ENCODE results near the gene NTSR2.

NTSR2 gene

GRCh38 chr2:11676640-11677039, 6.6 kb upstream of the NTSR2 start:
- Histone ChIP-seq H3K36me3 (ENCODE audit: control insufficient read depth, low read depth, low read length) (no peaks in the 10 kb centered on the region), H3K9ac (ENCODE audit: low read length) (no peak overlapping the region), H3K27me3 (ENCODE audit: control insufficient read depth, insufficient read depth, low read length) (peaks cover 17% of the 10 kb centered on the region), H3K4me3 (ENCODE audit: low read length) (no peak overlapping the region), H3K9me3 (ENCODE audit: control insufficient read depth, low read depth, low read length) (no peaks in the 10 kb centered on the region), H3K4me1 (ENCODE audit: control insufficient read depth, low read depth, low read length) (peaks cover 18% of the 10 kb centered on the region), H3K27ac (ENCODE audit: low read length) (no peak overlapping the region)

- peaks cover 14% of the 10 kb centered on the region for H3K4me1 ChIP-seq (ENCODE audit: control insufficient read depth, low read depth, low read length)
- H3K9me3 ChIP-seq (ENCODE audit: control insufficient read depth, low read depth, low read length), result no peaks in the 10 kb centered on the region
- no peak overlapping the region for H3K9ac ChIP-seq (ENCODE audit: low read length)
- H3K4me3 ChIP-seq (ENCODE audit: low read length), result no peak overlapping the region
- H3K27me3 ChIP-seq (ENCODE audit: control insufficient read depth, insufficient read depth, low read length), result peaks cover 23% of the 10 kb centered on the region
- H3K36me3 ChIP-seq (ENCODE audit: control insufficient read depth, low read depth, low read length), result no peaks in the 10 kb centered on the region
- no peak overlapping the region for H3K27ac ChIP-seq (ENCODE audit: low read length)
These were observed 5.6 kb upstream of the NTSR2 start for GRCh38 chr2:11675423-11676112.

GRCh38 chr2:11674983-11675382, 5.0 kb upstream of the NTSR2 start:
- H3K36me3 ChIP-seq (ENCODE audit: control insufficient read depth, low read depth, low read length), result no peaks in the 10 kb centered on the region
- no peaks in the 10 kb centered on the region for H3K9me3 ChIP-seq (ENCODE audit: control insufficient read depth, low read depth, low read length)
- no peak overlapping the region for H3K9ac ChIP-seq (ENCODE audit: low read length)
- no peak overlapping the region for H3K27ac ChIP-seq (ENCODE audit: low read length)
- H3K4me3 ChIP-seq (ENCODE audit: low read length), result no peak overlapping the region
- peaks cover 14% of the 10 kb centered on the region for H3K4me1 ChIP-seq (ENCODE audit: control insufficient read depth, low read depth, low read length)
- peaks cover 29% of the 10 kb centered on the region for H3K27me3 ChIP-seq (ENCODE audit: control insufficient read depth, insufficient read depth, low read length)

- peaks cover 6% of the 10 kb centered on the region for H3K4me1 ChIP-seq (ENCODE audit: control insufficient read depth, low read depth, low read length)
- H3K27me3 ChIP-seq (ENCODE audit: control insufficient read depth, insufficient read depth, low read length), result peaks cover 47% of the 10 kb centered on the region
- H3K4me3 ChIP-seq (ENCODE audit: low read length), result no peak overlapping the region
- no peak overlapping the region for H3K9ac ChIP-seq (ENCODE audit: low read length)
- H3K36me3 ChIP-seq (ENCODE audit: control insufficient read depth, low read depth, low read length), result no peaks in the 10 kb centered on the region
- H3K27ac ChIP-seq (ENCODE audit: low read length), result no peak overlapping the region
- no peaks in the 10 kb centered on the region for H3K9me3 ChIP-seq (ENCODE audit: control insufficient read depth, low read depth, low read length)
These were observed 2.4 kb upstream of the NTSR2 start for GRCh38 chr2:11672407-11672806.

GRCh38 chr2:11667866-11668637, 1.9 kb downstream of the NTSR2 start:
- Histone ChIP-seq H3K4me3 (ENCODE audit: low read length) (no peak overlapping the region), H3K4me1 (ENCODE audit: control insufficient read depth, low read depth, low read length) (no peaks in the 10 kb centered on the region), H3K9ac (ENCODE audit: low read length) (no peak overlapping the region), H3K9me3 (ENCODE audit: control insufficient read depth, low read depth, low read length) (peaks cover under 1% of the 10 kb centered on the region), H3K27ac (ENCODE audit: low read length) (no peak overlapping the region), H3K36me3 (ENCODE audit: control insufficient read depth, low read depth, low read length) (no peaks in the 10 kb centered on the region), H3K27me3 (ENCODE audit: control insufficient read depth, insufficient read depth, low read length) (peaks cover 33% of the 10 kb centered on the region)

GRCh38 chr2:11667194-11667593, 2.8 kb downstream of the NTSR2 start:
- Histone ChIP-seq H3K4me3 (ENCODE audit: low read length) (no peak overlapping the region), H3K9ac (ENCODE audit: low read length) (no peak overlapping the region), H3K4me1 (ENCODE audit: control insufficient read depth, low read depth, low read length) (no peaks in the 10 kb centered on the region), H3K36me3 (ENCODE audit: control insufficient read depth, low read depth, low read length) (no peaks in the 10 kb centered on the region), H3K27ac (ENCODE audit: low read length) (no peak overlapping the region), H3K27me3 (ENCODE audit: control insufficient read depth, insufficient read depth, low read length) (peaks cover 33% of the 10 kb centered on the region), H3K9me3 (ENCODE audit: control insufficient read depth, low read depth, low read length) (peaks cover 4% of the 10 kb centered on the region)

GRCh38 chr2:11665510-11666362, 4.3 kb downstream of the NTSR2 start:
- Histone ChIP-seq H3K9me3 (ENCODE audit: control insufficient read depth, low read depth, low read length) (peaks cover 4% of the 10 kb centered on the region), H3K27ac (ENCODE audit: low read length) (no peak overlapping the region), H3K9ac (ENCODE audit: low read length) (no peak overlapping the region), H3K27me3 (ENCODE audit: control insufficient read depth, insufficient read depth, low read length) (peaks cover 29% of the 10 kb centered on the region), H3K4me3 (ENCODE audit: low read length) (no peak overlapping the region), H3K36me3 (ENCODE audit: control insufficient read depth, low read depth, low read length) (no peaks in the 10 kb centered on the region), H3K4me1 (ENCODE audit: control insufficient read depth, low read depth, low read length) (no peaks in the 10 kb centered on the region)

- H3K27me3 ChIP-seq (ENCODE audit: control insufficient read depth, insufficient read depth, low read length), result peaks cover 22% of the 10 kb centered on the region
- H3K9me3 ChIP-seq (ENCODE audit: control insufficient read depth, low read depth, low read length), result peaks cover 4% of the 10 kb centered on the region
- H3K9ac ChIP-seq (ENCODE audit: low read length), result no peak overlapping the region
- no peak overlapping the region for H3K27ac ChIP-seq (ENCODE audit: low read length)
- H3K4me1 ChIP-seq (ENCODE audit: control insufficient read depth, low read depth, low read length), result no peaks in the 10 kb centered on the region
- no peak overlapping the region for H3K4me3 ChIP-seq (ENCODE audit: low read length)
- no peaks in the 10 kb centered on the region for H3K36me3 ChIP-seq (ENCODE audit: control insufficient read depth, low read depth, low read length)
These were observed 5.0 kb downstream of the NTSR2 start for GRCh38 chr2:11665028-11665427.

- Histone ChIP-seq H3K4me3 (ENCODE audit: low read length) (no peak overlapping the region), H3K9me3 (ENCODE audit: control insufficient read depth, low read depth, low read length) (peaks cover 4% of the 10 kb centered on the region), H3K9ac (ENCODE audit: low read length) (no peak overlapping the region), H3K27ac (ENCODE audit: low read length) (no peak overlapping the region), H3K27me3 (ENCODE audit: control insufficient read depth, insufficient read depth, low read length) (peaks cover 5% of the 10 kb centered on the region), H3K4me1 (ENCODE audit: control insufficient read depth, low read depth, low read length) (no peaks in the 10 kb centered on the region), H3K36me3 (ENCODE audit: control insufficient read depth, low read depth, low read length) (no peaks in the 10 kb centered on the region)
These were observed 6.6 kb downstream of the NTSR2 start for GRCh38 chr2:11663427-11663826.

- Histone ChIP-seq H3K4me1 (ENCODE audit: control insufficient read depth, low read depth, low read length) (no peaks in the 10 kb centered on the region), H3K27me3 (ENCODE audit: control insufficient read depth, insufficient read depth, low read length) (peaks cover under 1% of the 10 kb centered on the region), H3K36me3 (ENCODE audit: control insufficient read depth, low read depth, low read length) (no peaks in the 10 kb centered on the region), H3K4me3 (ENCODE audit: low read length) (no peak overlapping the region), H3K9ac (ENCODE audit: low read length) (no peak overlapping the region), H3K27ac (ENCODE audit: low read length) (no peak overlapping the region), H3K9me3 (ENCODE audit: control insufficient read depth, low read depth, low read length) (peaks cover 4% of the 10 kb centered on the region)
These were observed 7.1 kb downstream of the NTSR2 start for GRCh38 chr2:11662882-11663281.

GRCh38 chr2:11661891-11662435, 8.0 kb downstream of the NTSR2 start:
- H3K4me1 ChIP-seq (ENCODE audit: control insufficient read depth, low read depth, low read length), result no peaks in the 10 kb centered on the region
- no peaks in the 10 kb centered on the region for H3K27me3 ChIP-seq (ENCODE audit: control insufficient read depth, insufficient read depth, low read length)
- no peak overlapping the region for H3K4me3 ChIP-seq (ENCODE audit: low read length)
- no peak overlapping the region for H3K9ac ChIP-seq (ENCODE audit: low read length)
- peaks cover 4% of the 10 kb centered on the region for H3K9me3 ChIP-seq (ENCODE audit: control insufficient read depth, low read depth, low read length)
- H3K27ac ChIP-seq (ENCODE audit: low read length), result no peak overlapping the region
- no peaks in the 10 kb centered on the region for H3K36me3 ChIP-seq (ENCODE audit: control insufficient read depth, low read depth, low read length)
